Kasumi-1 (cell line): Measurements from ENCODE around the gene KIF5A.
"Not testable (repeated sequence)": the region's sequence is repeated elsewhere in the genome, so short reads cannot be mapped to it uniquely, and the experiment has no call there.

Experiments used
- DNase-seq, 2 experiments: peaks; one replicate each; lab custom pipeline; 2025; lab: John Stamatoyannopoulos, UW

The KIF5A gene

GRCh38 chr12:57607958-57608663 is 58.3 kb downstream of the KIF5A start:
- no peak for DNase-seq

- DNase-seq = no peak
Measured at GRCh38 chr12:57609101-57609780, 59.4 kb downstream of the KIF5A start.

GRCh38 chr12:57609781-57610553 is 60.1 kb downstream of the KIF5A start:
- no peak for DNase-seq

- DNase-seq = no peak
Measured at GRCh38 chr12:57610554-57611107, 60.8 kb downstream of the KIF5A start.

GRCh38 chr12:57611108-57611826 is 61.4 kb downstream of the KIF5A start, which contains the start of gene ARHGEF25:
Gene ARHGEF25 (plus strand): TSS chr12:57611435. CDS start chr12:57611895, 460 bp downstream.
- DNase-seq = peak; percentile 6 to 14

GRCh38 chr12:57611827-57612710 is 62.2 kb downstream of the KIF5A start:
- no peak for DNase-seq

GRCh38 chr12:57612711-57613426 is 63.0 kb downstream of the KIF5A start:
- DNase-seq = no peak

GRCh38 chr12:57613427-57614109 is 63.7 kb downstream of the KIF5A start:
- no peak for DNase-seq

GRCh38 chr12:57614178-57614947 is 64.5 kb downstream of the KIF5A start:
- peak in 1 of 2 experiments; percentile 6 for DNase-seq

- no peak for DNase-seq
Measured at GRCh38 chr12:57614948-57615500, 65.2 kb downstream of the KIF5A start.

GRCh38 chr12:57615637-57616036 is 65.8 kb downstream of the KIF5A start:
- DNase-seq = no peak

GRCh38 chr12:57616383-57617101 is 66.7 kb downstream of the KIF5A start:
- DNase-seq = no peak

- no peak for DNase-seq
Measured at GRCh38 chr12:57617942-57618341, 68.1 kb downstream of the KIF5A start.

GRCh38 chr12:57618431-57618830 is 68.6 kb downstream of the KIF5A start:
- DNase-seq = not testable (repeated sequence)

GRCh38 chr12:57618966-57619433 is 69.2 kb downstream of the KIF5A start:
- DNase-seq = no peak

- no peak for DNase-seq
Measured at GRCh38 chr12:57619434-57620244, 69.8 kb downstream of the KIF5A start.
